NCI-H187 treated with DMSO at 0.1 percent for 48 hours (cell line): Measurements from ENCODE around the gene KRTAP10-11.
"Not testable (repeated sequence)": the region's sequence is repeated elsewhere in the genome, so short reads cannot be mapped to it uniquely, and the experiment has no call there.

Source experiments
- DNase-seq: peaks from one replicate; lab custom pipeline; 2025; lab: John Stamatoyannopoulos, UW

Gene KRTAP10-11

DNA sequence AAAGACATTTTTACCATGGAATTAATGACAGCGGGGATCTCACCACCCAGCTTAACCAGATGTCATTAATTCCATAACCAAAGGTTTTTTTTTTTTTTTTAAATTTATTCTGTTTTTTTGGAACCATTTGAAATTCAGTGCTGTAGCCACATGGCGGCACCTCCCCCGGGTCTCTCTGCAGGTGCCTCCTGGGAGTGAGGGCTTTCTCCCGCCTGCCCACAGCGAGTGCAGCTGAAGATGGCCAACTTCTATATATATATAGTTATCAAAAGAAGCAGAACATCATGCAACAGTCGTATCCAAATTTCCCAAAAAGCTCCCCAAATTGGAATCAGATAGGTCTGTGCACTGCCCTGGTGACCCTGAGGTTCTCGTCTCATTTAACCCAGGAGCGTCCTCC, 30.7 kb upstream of the KRTAP10-11 start:
- no peak for DNase-seq

DNA sequence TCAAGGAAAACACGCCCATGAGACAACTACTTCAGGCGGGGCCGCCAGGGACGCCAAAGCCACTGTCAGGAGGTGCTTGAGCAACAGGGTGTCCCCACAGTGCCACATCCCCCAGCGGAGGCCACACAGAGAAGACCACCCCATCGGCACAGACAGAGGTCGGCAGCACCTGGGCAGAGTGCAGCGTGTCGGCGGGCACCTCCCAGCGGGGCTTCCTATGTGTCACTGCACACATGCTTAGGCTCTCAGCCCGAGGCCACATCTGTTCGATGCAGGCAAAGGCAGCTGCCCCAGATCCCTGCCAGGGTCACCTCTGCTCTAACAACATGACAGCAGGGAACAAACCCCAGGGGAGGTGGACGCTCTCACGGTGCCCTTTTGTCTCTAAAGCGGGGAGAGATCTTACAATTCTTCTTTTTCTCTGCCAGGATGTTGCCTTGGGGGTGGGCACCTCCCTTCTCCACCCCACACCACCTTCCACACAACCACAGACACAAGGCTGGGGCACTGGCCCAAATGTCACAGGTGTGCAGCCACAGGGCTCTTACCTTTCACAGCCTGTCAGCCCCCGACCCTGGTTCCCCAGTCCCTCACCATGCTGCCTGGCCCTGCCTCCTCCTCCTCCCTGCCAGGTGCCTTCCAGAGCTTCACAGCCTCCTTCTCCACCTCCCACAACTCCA, 30.2 kb upstream of the KRTAP10-11 start:
- no peak for DNase-seq

DNA sequence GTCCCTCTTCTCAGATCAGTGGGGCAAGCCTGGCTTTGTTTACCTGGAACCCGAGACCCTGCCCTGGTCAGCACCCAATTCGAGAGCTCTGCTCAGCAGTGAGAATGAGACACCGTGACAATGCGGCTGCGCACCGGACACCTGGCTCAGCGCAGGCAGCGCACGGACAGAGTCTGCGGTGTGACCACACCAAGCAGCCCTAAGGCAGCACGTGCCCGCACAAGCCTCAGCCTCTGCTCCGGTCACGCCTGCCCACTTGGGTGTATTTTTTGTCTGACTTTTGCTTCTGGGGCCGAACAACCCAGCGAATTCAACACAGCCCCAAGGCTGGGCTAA, 29.7 kb upstream of the KRTAP10-11 start:
- DNase-seq: no peak

DNA sequence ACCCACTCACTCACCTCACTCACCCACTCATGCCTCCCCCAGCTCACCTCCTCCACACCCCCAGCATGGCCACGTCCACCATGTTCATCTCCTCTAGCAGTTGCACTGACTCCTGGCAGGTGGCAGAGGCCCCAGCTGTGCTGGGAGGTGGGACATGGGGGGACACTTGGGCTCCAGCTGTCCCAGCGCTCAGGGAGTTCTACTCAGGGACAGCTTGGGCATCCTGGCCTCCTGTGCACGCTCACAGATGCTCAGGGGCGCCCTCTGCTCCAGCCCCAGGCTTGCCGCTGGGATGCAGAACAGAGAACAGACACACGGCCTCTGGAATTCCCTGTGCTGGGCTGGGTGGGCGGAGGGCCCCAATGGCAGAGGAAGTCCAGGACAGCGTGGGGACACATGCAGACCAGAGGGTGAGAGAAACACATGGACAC, 29.1 kb upstream of the KRTAP10-11 start:
- no peak for DNase-seq

DNA sequence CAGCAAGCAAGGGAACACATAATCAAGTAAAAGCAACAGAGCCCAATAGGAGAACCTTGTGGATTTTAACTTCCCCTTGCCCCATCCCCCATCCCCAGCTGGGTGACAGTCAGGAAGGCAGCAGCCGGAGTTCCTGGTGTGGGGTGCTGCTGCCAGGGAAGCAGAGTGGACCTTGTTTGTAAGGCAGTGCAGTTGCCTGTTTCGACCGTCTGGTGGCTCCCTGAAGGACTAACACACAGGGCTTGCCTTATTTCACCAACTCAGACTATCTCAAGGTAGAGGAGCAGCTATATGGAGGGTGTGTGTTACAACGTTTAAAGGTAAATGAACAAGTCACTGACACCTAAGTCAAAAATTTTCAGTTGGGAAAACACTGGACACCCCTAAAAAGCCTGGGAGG, 27.7 kb upstream of the KRTAP10-11 start:
- DNase-seq: no peak

DNA sequence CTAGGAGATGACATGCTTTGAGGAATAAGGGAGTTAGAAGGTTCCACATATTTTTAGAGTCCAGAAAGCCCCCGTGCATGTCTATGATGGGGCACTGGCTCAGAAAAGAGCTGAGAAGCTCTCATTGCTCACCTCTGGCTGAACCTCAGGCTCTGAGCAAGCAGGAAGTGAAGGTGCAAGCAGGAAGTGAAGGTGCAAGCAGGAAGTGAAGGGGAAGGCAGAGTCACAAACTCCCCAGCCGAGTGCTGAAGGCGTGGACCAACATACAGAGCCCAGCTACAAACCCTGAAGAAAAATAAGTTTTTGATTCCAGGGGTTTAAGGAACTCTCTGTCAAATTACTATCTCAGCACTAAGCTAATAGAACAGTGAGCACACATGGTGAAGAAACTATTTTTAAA, 27.3 kb upstream of the KRTAP10-11 start:
- no peak for DNase-seq

DNA sequence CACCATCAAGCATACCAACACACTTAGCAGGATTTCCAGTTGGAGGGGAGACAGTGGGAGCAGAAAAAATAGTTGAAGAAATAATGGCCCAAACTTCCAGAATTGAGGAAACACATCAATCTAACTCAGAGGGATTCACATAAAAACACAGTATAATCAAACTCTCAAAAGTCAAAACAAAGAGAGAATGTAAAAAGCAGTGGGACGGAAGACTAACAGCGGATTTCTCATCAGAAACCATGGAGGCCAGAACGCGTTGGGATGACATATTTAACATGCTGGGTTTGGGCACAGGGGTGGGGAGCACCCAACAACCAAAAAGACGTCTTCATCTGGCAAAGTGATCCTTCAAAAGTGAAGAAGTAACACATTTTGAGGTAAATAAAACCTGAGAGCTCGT, 26.3 kb upstream of the KRTAP10-11 start:
- DNase-seq: no peak

DNA sequence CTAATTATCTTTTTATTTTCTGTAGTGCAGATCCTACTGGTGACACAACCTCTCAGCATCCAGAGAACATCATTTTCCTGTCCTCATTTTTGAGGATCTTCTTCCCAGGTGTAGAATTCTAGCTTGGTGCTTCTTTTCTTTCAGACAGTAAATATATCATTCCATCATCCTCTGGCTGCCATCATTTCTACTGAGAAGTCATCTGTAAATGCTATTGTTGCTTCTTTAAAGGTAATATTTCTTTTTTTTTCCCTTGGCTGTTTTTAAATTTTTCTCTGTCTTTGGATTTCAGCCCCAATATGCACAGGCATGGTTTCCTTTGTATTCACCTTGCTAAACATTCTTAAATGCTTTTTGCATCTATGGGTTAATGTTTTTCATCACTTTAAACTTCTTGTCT, 22.6 kb upstream of the KRTAP10-11 start:
- DNase-seq: no peak

DNA sequence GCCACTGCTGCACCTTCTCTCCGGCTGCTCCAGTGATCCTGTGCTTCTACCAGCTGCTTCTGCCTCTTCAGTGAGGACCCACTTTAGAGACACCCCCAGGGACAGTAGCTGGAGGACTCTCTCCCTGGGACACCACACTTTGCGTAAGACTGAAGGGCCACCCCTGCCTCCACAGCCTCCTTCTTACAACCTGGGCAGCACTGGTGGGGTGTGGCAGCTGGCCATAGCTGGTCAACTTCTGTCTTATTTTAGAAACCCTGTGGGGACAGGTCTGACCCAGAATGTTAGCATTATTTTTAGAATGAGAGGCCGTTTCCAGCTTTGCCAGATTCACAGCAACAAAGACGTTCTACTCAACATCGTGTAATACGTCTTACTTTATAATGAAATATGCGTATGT, 20.5 kb upstream of the KRTAP10-11 start:
- DNase-seq: no peak

DNA sequence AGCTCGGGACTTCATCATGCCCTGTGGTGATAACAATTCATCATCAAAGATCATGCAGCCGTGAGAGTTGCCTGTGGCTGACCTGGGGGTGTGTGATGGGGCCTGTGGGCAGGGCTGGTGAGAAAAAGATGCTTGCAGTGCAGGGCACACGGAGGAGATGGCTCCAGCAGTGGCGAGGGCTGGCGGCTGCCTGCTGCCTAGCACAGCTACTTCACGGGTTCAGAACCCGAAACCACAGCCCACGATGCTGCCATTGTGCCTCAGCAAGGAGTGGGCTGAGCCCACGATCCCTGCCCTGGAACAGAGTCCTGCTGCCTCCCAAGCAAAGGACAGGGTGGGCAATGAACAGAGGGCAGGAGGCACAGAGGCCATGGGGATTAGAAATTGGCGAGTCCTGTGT, 20.0 kb upstream of the KRTAP10-11 start:
- no peak for DNase-seq

DNA sequence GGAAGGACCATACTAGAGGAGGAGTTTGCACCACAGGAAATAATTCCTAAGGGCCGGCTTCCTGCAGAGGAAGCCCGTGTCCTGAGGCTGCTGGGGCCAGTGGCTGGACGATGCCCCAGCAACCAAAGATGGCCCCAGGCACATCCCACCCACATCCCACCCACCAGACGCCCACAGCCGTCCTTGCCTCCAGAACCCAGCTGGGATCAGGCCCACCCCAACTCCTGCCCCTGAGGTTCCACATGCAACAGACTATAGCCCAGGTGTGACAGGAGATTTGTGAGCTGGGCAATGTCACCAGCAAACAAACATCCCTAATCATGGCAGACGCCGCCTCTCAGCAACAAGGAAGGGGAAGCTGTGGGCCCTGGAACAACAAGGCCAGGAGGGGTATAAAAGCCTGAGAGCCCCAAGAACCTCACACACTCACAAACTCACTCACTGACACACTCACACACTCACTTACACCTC, 19.5 kb upstream of the KRTAP10-11 start, which contains the start of gene KRTAP10-9:
Gene KRTAP10-9 (plus strand): TSS at position 421 of the 471 bp plus-strand sequence. CDS start 79 bp downstream, outside the sequence.
- DNase-seq: no peak

DNA sequence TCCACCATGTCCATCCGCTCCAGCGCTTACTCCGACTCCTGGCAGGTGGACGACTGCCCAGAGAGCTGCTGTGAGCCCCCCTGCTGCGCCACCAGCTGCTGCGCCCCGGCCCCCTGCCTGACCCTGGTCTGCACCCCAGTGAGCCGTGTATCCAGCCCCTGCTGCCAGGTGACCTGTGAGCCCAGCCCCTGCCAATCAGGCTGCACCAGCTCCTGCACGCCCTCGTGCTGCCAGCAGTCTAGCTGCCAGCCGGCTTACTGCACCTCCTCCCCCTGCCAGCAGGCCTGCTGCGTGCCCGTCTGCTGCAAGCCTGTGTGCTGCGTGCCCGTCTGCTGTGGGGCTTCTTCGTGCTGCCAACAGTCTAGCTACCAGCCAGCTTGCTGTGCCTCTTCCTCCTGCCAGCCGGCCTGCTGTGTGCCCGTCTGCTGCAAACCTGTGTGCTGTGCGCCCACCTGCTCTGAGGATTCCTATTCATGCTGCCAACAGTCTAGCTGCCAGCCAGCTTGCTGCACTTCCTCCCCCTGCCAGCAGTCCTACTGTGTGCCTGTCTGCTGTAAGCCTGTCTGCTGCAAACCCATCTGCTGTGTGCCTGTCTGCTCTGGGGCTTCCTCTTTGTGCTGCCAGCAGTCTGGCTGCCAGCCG, 18.9 kb upstream of the KRTAP10-11 start:
- DNase-seq: not testable (repeated sequence)

DNA sequence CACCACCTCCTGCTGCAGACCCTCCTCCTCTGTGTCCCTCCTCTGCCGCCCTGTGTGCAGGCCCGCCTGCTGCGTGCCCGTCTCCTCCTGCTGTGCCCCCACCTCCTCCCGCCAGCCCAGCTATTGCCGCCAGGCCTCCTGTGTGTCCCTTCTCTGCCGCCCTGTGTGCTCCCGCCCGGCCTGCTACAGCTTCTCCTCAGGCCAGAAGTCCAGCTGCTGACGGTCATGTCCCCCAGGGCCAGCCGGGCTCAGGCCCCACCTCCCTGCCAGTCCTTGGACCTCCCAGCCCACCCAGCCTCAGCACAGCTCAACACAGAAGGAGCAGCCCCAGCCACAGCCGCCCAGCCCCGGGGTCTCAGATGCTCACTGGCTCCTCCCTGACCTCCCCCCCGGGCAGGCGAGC, 18.4 kb upstream of the KRTAP10-11 start:
- not testable (repeated sequence) for DNase-seq

DNA sequence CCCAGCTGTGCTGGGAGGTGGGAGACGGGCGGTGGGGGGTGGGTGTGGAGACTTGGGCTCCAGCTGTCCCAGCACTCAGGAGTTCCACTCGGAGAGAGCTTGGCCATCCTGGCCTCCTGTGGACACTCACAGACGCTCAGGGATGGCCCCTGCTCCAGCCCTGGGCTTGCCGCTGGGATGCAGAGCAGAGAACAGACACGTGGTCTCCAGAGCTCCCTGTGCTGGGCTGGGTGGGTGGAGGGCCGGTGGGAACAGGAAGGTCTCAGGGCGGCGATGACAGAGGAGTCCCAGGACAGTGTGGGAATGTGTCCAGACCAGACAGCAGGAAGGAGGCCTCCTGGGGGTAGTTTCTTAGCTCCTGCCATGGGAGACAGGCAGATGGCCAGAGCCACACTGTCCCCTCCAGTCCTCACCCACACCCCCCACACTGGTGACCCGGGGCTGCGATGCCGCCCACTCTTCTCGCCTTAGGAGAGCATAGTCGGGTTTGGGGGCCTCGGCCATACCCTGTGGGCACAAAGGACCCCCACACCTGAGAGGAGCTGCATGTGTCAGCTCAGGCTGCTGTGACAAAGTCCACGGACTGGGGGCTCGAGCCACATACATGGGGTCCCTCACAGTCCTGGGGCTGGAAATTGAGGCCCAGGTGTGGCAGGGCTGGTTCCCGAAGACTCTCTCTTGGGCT, 17.4 kb upstream of the KRTAP10-11 start:
- DNase-seq: no peak

DNA sequence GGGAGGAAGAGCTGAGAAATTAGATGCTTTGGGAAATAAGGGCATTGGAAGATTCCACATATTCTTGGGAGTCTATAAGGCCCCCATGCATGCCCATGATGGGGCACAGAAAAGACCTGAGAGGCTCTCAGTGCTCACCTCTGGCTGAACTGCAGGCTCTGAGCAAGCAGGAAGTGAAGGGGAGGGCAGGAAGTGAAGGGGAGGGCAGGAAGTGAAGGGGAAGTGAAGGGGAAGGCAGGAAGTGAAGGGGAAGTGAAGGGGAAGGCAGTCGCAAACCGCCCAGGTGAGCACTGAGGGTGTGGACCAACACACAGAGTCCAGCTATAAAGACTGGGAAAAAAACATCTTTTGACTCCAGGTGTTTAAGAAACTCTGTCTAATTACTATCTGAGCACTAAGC, 15.8 kb upstream of the KRTAP10-11 start:
- DNase-seq: no peak

DNA sequence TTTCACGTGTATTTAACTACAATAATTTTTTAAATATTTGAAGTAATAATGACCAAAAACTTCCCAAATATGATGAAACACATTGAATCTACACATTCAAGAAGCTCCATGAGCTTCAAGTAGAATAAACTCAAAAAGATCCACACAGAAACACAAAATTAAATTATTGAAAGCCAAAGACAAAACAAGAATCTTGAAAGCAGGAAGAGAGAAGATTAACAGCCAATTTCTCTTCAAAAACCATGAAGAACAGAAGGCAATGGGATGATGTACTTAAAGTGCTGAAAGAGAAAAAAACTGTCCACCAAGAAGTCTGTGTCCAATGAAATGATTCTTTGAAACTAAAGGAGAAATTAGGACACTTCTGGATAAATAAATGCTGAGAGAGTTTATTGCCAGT, 14.1 kb upstream of the KRTAP10-11 start:
- no peak for DNase-seq

DNA sequence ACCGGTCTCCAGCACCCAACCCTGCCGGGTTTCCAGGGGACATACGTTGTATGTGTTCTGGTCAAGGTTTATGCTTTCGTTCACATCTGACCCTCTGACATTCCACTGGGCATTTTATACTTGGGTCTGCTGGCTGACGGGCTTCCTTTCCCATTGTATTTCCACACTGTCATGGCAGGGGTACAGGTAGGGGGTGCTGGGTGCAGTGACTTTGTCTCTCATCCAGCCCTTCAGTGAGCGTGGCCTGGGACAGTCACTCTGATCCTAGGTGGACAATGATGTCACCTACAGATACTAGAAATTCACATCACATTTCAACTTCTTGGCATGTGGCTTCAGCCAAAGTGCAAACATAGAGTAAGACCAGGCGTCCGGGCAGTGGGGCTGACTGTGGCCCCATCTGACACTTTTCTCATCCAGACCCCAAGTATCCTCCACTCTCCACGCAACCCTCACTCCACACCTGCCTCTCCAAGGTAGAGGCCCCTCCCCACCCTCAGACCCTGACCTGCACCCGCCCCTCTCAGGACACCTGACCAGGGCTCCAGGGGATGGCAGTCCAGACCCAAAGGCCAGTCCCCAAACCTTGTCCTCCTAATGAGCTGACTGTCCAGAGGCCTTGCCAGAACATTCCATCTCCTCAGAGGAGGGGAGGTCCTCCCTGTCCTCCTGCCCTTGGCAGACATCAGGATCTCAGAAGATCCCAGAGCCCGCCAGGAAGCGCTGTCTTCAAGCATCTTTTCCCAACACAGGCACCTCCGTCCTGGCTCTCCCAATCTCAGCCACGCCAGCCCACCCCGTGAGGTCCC, 9.8 kb upstream of the KRTAP10-11 start:
- DNase-seq: no peak

DNA sequence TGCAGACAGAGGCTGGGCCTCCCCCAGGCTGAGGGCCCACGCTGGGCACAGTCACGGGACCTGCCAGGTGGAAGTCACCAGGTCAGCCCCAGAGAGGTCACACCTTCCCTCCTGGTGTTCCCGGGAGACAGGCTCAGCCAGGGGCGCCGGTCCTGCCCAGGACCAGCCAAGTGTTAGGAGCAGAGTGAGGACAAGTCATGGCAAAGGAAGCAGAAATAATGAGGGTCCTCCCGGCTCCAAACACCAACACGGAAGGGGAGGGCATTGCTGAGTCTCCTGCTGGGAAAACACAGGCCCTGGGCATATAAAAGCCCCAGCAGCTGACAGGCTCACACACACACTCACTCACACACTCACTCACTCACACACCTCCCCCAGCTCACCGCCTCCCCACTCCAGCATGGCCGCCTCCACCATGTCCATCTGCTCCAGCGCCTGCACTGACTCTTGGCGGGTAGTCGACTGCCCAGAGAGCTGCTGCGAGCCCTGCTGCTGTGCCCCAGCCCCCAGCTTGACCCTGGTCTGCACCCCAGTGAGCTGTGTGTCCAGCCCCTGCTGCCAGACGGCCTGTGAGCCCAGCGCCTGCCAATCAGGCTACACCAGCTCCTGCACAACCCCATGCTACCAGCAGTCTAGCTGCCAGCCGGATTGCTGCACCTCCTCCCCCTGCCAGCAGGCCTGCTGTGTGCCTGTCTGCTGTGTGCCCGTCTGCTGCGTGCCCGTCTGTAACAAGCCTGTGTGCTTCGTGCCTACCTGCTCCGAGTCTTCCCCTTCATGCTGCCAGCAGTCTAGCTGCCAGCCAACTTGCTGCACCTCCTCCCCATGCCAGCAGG, 9.0 kb upstream of the KRTAP10-11 start, which contains the start of gene KRTAP10-10:
Gene KRTAP10-10 (plus strand): TSS at position 339 of the 833 bp plus-strand sequence. CDS start 62 bp downstream, at position 401.
- DNase-seq: no peak

DNA sequence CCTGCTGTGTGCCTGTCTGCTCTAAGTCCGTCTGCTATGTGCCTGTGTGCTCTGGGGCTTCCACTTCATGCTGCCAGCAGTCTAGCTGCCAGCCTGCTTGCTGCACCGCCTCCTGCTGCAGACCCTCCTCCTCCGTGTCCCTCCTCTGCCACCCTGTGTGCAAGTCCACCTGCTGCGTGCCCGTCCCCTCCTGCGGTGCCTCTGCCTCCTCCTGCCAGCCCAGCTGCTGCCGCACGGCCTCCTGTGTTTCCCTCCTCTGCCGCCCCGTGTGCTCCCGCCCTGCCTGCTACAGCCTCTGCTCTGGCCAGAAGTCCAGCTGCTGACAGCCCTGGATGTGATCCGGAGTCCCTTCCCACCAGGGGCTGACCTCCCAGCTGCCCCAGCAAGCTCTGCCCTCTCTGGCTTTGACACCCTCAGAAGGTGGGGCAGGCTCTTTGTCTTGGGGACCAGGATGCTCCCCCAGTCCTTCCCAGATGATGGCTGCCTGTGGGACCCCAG, 8.3 kb upstream of the KRTAP10-11 start:
- not testable (repeated sequence) for DNase-seq

DNA sequence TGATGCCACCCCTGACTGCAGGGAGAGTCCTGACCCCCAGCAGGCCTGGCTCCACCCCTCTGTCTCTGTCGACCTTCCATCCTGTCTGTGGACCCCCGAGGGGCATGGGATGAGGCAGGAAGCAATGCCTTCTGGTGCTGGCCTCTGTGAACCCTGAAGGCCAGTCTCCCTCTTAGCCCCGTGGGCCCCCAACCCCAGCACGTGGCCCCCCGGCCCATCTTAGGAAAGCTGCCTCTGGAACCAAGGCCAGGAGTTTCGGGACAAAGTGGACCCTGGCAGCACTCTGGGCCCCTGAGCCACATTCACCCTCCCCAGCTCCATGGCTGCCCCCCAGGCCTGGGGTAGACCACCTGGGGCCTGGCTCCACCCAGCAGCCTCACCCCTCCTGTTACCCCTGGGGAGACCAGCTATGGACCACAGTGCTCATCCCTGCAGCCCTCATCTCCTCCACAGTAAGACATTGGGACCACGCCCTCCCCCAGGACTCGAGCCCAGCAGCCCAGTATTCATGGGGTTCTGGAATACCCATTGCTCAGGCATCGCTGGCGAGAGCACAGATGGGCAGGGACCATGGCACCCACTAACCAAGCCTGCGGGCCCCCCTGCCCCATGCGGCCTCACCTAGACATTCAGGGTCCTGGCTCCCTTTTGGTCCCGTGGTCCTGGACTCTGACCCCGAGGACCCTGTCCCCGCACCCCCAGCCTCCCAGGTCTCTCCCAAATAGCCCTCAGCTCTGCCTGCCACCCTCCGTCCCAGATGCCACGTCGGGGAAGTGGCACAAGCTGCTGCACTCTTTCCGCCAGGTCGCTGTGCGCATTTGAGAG, 7.5 kb upstream of the KRTAP10-11 start:
- not testable (repeated sequence) for DNase-seq
